UCSD-AML1 (cell line): Measurements from ENCODE around the gene MSRB3.
"Not testable (repeated sequence)": the region's sequence is repeated elsewhere in the genome, so short reads cannot be mapped to it uniquely, and the experiment has no call there.

ENCODE experiments used
- DNase-seq: peaks from one replicate; lab custom pipeline; 2025; ENCODE audit not compliant: unreplicated experiment; lab: John Stamatoyannopoulos, UW

Gene MSRB3

GRCh38 chr12:65285532-65285931 lies 7.0 kb downstream of the MSRB3 start:
- DNase-seq, result not testable (repeated sequence)

DNA sequence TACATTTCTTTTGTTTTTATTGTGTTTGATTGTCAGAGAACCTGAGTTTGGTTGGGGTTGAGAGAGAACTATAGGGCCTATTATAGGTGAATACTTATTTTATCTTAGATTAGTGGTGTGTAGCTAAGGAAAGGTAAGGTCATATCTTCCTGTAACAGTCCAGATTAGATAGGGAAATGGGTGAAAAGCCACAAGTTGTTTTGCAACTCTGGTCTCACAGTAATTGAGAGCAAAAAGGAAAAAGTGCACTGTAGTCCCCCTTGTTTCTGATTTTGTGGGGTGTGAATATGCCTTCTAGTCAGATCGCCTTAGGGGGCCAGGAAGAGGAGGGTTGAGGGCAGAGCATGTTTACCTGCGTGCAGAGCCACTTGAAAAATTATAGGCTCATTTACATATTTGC lies 8.9 kb downstream of the MSRB3 start:
- no peak for DNase-seq

DNA sequence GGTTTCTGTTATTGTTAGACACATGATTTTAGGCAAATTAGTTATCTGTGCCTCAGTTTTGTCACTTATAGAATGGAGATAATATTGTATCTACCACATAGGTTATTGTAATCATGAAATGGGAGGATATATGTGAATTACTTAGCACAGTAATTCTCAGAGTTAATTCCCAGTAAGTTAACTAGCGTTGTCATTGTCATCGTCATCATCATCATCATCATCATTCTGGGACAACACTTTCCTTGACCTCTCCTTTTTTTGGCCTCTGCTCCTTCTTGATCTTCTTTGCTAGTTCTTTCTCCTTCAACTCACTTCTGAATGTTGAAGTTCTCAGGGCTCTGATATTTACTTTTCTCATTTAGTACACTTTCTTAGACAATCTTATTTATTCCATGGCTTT lies 13.8 kb downstream of the MSRB3 start:
- DNase-seq, result no peak

DNA sequence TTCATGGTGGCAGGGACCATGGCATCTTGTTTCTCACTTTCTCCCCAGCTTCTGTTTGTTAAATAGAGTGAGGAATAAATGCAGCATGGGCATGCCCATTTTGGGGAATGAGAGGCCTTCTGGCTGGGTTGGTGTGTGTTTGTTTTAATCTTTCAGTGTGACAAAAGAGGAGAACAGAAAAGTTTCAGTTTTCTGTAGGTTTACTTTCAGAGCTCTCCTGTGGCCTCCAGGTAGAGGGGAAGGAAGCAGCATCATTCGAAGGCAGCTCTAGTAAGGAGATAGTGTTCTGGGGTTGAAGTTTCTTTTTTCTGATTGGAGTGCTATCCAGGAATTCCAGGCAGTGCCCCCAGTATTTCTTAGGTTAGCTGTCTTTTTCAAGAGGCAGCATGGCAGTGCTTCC lies 15.3 kb downstream of the MSRB3 start:
- no peak for DNase-seq

- no peak for DNase-seq
Measured at GRCh38 chr12:65294641-65295262, 16.3 kb downstream of the MSRB3 start.

DNA sequence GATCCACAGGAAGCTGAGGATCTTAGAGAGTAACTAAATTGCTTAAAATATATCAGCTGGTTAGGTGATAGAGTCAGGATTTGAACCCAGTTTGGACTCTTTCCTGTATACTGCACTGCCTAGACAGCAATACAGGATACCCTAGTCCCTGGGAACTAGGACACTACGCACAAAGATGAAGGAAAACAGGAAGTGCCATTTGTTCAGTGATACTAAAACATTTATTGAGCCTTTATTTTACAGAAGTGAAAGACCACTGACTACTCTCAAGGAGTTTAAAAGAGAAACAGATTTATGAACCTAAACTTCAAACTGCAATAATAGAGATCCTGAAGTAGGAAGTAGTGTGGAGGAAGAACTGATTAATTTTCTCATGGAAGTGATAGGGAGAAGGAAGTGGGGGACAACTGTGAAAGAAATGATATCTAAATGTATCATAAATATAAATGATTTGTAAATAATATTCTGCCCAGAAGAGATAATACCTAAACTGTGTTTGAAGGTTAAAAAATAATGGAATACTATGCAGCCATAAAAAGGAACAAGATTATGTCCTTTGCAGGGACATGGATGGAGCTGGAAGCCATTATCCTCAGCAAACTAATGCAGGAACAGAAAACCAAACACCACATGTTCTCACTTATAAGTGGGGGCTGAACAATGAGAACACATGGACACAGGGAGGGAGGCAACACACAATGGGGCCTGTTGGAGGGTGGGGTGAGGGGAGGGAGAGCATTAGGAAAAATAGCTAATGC lies 18.2 kb downstream of the MSRB3 start:
- DNase-seq, result no peak

GRCh38 chr12:65300097-65300496 lies 21.6 kb downstream of the MSRB3 start:
- no peak for DNase-seq

DNA sequence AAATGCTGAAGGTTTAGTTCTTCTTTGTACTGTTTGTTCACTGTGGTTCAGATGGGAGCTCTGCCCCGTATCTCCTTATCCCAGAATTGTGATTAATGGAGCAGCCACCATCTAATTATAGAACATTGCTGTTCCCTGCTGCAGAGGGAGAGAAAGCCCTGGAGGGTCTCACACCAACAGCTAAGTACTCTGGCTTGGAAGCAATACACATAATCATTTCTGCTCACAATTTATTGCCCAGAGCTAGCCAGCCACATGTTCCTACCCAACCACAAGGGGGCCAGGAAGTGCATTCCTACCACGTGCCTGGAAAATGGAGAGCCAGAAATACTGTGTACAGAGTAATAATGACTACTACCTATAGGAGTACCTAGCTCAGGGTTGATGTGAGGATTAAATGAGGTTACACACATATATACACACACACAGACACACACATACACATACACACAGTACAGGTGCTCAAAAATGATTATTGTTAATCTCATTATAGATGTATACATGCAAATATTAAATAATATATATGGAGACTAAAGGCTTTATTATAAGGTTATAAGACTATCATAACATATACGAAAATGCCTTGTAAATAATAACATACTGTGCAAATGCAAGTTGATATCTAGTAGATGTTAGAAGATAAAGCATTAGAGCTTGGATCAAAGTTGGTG lies 22.3 kb downstream of the MSRB3 start:
- no peak for DNase-seq

DNA sequence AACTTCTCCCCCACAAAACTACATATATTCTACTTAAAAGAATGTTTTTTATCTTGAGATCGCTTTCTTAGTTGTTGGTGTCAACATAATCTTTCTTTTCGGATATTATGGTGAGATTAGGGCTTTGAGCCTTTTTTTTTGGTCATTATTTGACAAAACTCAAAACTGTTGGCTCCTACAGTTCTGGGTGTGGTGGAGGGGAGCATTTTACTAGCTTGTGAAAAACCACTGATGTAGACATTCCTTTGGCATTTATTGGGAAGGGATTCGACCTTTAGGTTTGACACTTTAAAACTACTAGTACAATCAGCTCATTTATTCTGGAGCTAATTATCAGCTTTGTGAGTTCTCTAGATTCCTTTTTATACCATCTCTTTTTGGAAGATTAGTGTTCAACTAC lies 24.4 kb downstream of the MSRB3 start:
- DNase-seq, result no peak

DNA sequence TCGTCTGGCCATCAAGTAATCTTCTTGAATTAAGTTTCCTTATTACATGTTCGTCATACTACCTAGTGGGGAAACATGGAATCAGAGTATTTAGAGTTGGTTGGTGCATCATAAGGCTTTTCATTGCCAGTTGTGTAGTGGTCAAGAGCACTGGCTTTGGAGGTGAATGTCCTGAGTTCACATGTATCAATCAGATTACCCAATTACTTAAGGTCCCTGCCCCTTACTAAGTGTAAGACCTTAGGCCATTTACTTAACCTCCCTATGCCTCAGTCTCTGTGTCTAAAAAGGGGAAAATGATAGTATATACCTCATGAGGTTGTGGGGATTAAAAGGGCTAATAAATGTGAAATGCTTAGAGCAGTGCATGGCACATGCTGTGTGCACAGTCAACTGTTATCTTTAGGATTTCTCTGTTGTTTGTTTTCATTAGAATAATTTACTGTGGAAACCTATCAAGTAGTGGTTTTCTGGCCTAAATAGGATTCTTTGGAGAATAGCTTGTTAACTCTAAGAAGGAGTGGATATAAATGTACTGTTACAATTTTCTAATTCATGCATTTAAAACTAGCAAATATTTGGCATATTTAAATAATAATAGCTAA lies 27.0 kb downstream of the MSRB3 start:
- no peak for DNase-seq

- DNase-seq, result peak; percentile 8
Measured at GRCh38 chr12:65306366-65307168, 28.1 kb downstream of the MSRB3 start.

- DNase-seq, result no peak
Measured at GRCh38 chr12:65307169-65307501, 28.7 kb downstream of the MSRB3 start.

GRCh38 chr12:65308006-65308405 lies 29.5 kb downstream of the MSRB3 start:
- DNase-seq, result no peak

GRCh38 chr12:65308601-65309071 lies 30.2 kb downstream of the MSRB3 start:
- DNase-seq, result no peak

- DNase-seq, result no peak
Measured at GRCh38 chr12:65311260-65311659, 32.8 kb downstream of the MSRB3 start.

DNA sequence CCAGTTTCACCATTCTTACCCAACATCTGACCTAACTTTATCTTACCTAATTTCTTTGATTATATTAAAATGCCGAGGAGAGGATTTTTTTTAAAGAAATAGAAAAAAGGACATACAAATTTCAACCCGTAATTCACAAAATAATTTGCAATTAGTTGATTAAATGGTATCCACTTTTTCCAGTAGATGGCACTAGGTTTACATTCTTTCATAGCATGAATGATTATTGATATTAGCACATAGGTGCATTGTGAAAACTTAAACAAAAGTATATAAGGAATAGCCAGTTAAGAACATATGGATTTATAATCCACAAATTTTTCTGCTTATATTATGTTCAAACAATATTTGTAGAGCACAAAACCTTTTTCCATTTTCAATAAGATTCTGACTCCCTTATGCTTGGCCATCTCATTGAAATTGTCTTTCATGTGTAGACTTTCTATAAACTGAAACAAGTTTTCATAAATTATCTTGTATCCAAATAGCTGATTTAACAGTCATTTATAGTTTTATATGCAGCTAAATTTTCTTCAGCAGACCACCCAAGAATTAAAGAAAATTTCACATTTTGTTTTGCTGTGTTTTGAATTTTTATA lies 35.3 kb downstream of the MSRB3 start:
- no peak for DNase-seq

GRCh38 chr12:65315238-65315637 lies 36.8 kb downstream of the MSRB3 start:
- DNase-seq, result not testable (repeated sequence)

- DNase-seq, result no peak
Measured at GRCh38 chr12:65318186-65318685, 39.8 kb downstream of the MSRB3 start.

- no peak for DNase-seq
Measured at GRCh38 chr12:65319688-65320200, 41.3 kb downstream of the MSRB3 start.

GRCh38 chr12:65323070-65323469 lies 44.6 kb downstream of the MSRB3 start:
- DNase-seq, result no peak
